ENCODE results near the gene STRBP. TPM values are rescaled to one million over a fixed set of nuclear protein-coding genes. Genes with fewer than 3 reads are reported as not detected.

STRBP gene
- total RNA-seq, 1 experiment from 2014 or later, result 74.0 TPM

DNA sequence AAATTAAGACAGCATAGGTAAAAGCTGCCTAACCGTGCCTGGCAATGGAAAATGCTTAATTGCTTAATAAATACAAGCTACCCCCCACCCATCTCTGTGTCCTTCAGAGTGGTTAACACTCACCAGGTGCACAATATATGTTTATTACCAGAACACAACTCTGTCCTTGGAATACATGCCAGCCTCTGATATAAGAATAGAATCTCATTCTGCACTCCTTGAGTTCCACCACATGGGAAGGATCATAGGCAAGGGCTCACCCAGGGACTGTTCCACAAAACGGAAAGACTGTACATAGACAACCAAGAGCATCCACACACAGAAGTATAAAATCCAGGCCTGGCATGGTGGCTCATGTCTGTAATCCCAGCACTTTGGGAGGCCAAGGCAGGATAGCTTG, 91.4 kb downstream of the STRBP start:
- WGBS (ENCODE audit: extremely low coverage, insufficient read length, low lambda C conversion rate), result no CpG with 5 or more reads among the region's 2 CpGs
- no peak for DNase-seq

More for the DNA sequence above, 91.4 kb downstream of the STRBP start:
- Histone ChIP-seq H2BK120ac (ENCODE audit: low read depth, low read length, poor library complexity, severe bottlenecking) (no peak overlapping the region), H2BK20ac (ENCODE audit: low read depth, low read length, poor library complexity, severe bottlenecking) (no peak overlapping the region), H3K9me3 (ENCODE audit: control insufficient read depth, low read depth, low read length) (no peaks in the 10 kb centered on the region), H3K9ac (ENCODE audit: extremely low read depth, insufficient read length, low read length) (no peak overlapping the region), H4K8ac (replicated peaks; ENCODE audit: insufficient read length, low read depth, low read length) (no peak overlapping the region), H3T11ph (ENCODE audit: low read length) (peak overlapping the region; percentile 53), H4K5ac (ENCODE audit: insufficient read length, low read depth, low read length) (no peak overlapping the region), H4K91ac (ENCODE audit: insufficient read length, low read depth, low read length) (no peak overlapping the region), H2BK5ac (ENCODE audit: insufficient read length, low read length) (peak overlapping the region; percentile 35), H2BK15ac (ENCODE audit: low read depth, low read length) (0 out of 2 replicates have a peak overlapping the region, but pooled peaks have one; percentile 24), H3K27ac (ENCODE audit: insufficient read length, low read depth, low read length) (no peak overlapping the region), H3K79me2 (ENCODE audit: insufficient read depth, low read length) (peaks cover 2% of the 10 kb centered on the region; the same call in 1 of the 2 replicates), H3K4ac (ENCODE audit: low read depth, low read length) (peak overlapping the region; percentile 40), H4K20me1 (ENCODE audit: control insufficient read depth, insufficient read depth, insufficient read length) (no peaks in the 10 kb centered on the region), H2AK5ac (ENCODE audit: insufficient read length, low read length) (peak overlapping the region; percentile 99), H3K23me2 (ENCODE audit: insufficient read length, low read depth, low read length, poor library complexity, severe bottlenecking) (no peaks in the 10 kb centered on the region), H3K79me1 (ENCODE audit: insufficient read depth, low read depth, low read length, poor library complexity, severe bottlenecking) (peaks cover 3% of the 10 kb centered on the region), H3K23ac (ENCODE audit: insufficient read length, low read depth, low read length) (no peak overlapping the region), H3K27me3 (ENCODE audit: insufficient read depth, low read length) (no peaks in the 10 kb centered on the region), H2AFZ (ENCODE audit: low read length) (no peak overlapping the region), H3K14ac (ENCODE audit: insufficient read depth, low read length) (peak overlapping the region; percentile 29; the same call in 1 of the 2 replicates), H3K56ac (ENCODE audit: insufficient read length, low read depth, low read length) (no peak overlapping the region), H3K4me2 (ENCODE audit: insufficient read depth, insufficient read length, low read length) (no peak overlapping the region), H2BK12ac (ENCODE audit: insufficient read length, low read depth, low read length) (peak overlapping the region; percentile 87), H3K18ac (ENCODE audit: insufficient read length, low read depth, low read length) (peak overlapping the region; percentile 63), H3K4me1 (ENCODE audit: insufficient read depth, low read length) (peaks cover 11% of the 10 kb centered on the region)
- peak overlapping the region; percentile 74 to 91 (median 83) for H3K27ac Mint-ChIP-seq
- H3K27me3 Mint-ChIP-seq (ENCODE audit: low read depth), result no peaks in the 10 kb centered on the region
- H3K4me3 Mint-ChIP-seq, result no peak overlapping the region
- no peaks in the 10 kb centered on the region for H3K9me3 Mint-ChIP-seq
- TF ChIP-seq, protein P1, sequence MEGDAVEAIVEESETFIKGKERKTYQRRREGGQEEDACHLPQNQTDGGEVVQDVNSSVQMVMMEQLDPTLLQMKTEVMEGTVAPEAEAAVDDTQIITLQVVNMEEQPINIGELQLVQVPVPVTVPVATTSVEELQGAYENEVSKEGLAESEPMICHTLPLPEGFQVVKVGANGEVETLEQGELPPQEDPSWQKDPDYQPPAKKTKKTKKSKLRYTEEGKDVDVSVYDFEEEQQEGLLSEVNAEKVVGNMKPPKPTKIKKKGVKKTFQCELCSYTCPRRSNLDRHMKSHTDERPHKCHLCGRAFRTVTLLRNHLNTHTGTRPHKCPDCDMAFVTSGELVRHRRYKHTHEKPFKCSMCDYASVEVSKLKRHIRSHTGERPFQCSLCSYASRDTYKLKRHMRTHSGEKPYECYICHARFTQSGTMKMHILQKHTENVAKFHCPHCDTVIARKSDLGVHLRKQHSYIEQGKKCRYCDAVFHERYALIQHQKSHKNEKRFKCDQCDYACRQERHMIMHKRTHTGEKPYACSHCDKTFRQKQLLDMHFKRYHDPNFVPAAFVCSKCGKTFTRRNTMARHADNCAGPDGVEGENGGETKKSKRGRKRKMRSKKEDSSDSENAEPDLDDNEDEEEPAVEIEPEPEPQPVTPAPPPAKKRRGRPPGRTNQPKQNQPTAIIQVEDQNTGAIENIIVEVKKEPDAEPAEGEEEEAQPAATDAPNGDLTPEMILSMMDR (conservative IDR thresholded peaks at IDR 0.05), result no peak
- peaks cover 61 to 67% of the 10 kb centered on the region in 2 experiments for H3K4me1 Mint-ChIP-seq
- peaks cover 2 to 15% (median 13%) of the 10 kb centered on the region in 3 experiments; a peak in 6 of 7 replicates for H3K36me3 Mint-ChIP-seq (ENCODE audit: insufficient read depth in 1 of 3, low read depth in 3 of 3)
